NCI-H1048 (cell line): Measurements from ENCODE around the gene BOLA3.
"Not testable (repeated sequence)": the region's sequence is repeated elsewhere in the genome, so short reads cannot be mapped to it uniquely, and the experiment has no call there.

Experiments
- DNase-seq: peaks from one replicate; lab custom pipeline; 2025; lab: John Stamatoyannopoulos, UW

The BOLA3 gene, protein sequence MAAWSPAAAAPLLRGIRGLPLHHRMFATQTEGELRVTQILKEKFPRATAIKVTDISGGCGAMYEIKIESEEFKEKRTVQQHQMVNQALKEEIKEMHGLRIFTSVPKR

DNA sequence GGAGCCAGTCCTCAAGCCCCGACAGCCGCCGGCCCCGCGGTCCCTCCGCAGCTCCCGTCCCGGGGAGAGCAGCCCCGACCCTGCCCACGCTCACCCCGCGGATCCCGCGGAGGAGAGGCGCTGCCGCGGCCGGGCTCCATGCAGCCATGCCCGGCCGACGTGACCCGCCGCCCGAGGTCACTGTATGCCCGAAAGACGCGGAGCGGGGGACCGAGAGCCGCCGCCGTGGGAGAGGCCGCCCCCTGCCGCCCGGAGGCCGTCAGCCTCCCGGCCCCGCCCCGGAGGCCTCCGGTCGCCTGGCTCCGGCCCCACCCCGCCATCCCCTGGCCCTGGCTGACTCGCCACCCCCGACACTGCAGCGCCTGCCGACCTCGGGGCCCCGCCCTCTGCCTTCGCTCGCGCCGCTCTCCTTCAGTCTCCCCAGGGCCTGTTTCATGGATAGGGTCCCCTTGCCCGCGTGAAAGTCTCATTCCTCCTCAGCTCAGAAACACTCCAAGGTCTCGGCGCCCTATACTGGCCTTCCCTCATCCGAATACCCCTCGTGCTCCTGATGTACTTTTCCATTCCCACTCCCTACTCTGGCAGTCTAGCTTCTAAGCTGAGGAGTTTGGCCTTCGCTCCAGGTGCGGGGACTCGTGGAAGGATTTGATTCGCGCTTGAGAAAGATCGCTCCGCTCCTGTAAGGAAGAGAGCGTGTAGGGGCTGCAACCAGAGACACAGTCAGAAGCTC is at the start of gene BOLA3:
Gene BOLA3 (minus strand): TSS at position 186 of the 730 bp plus-strand sequence. CDS start 38 bp downstream, at position 148.
- peak; percentile 23 for DNase-seq

- DNase-seq = no peak
Observed at GRCh38 chr2:74197049-74197448, 49.3 kb upstream of the BOLA3 start.

- DNase-seq = no peak
Observed at GRCh38 chr2:74194799-74195198, 47.1 kb upstream of the BOLA3 start.

GRCh38 chr2:74191596-74192380 is 44.1 kb upstream of the BOLA3 start:
- no peak for DNase-seq

GRCh38 chr2:74188696-74189095 is 41.0 kb upstream of the BOLA3 start:
- no peak for DNase-seq

DNA sequence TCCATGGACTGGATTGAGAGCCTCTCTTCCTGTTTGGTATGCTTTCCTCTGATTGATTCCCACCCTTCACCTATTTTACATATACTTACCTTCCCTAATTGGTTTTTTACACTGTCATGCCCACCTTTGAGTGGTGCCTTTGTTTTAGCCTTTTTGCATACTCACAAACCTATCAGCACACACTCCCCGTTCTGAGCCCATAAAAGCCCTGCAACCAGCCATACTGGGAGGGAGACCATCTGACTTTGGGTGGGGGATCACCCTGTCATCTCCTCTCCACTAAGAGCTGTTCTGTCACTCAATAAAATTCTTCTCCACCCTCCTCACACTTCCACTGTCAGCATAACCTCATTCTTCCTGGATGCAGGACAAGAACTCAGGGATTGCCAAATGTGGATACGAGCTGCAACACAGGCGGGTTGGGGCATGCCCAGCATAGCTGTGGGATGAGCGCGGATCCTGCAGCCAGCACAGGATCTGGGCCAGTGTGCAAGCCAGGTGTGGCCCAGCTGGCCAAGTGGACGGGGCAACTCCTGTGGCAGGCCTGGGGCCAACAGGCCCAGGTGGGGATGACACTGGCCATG is 40.4 kb upstream of the BOLA3 start:
- no peak for DNase-seq

DNA sequence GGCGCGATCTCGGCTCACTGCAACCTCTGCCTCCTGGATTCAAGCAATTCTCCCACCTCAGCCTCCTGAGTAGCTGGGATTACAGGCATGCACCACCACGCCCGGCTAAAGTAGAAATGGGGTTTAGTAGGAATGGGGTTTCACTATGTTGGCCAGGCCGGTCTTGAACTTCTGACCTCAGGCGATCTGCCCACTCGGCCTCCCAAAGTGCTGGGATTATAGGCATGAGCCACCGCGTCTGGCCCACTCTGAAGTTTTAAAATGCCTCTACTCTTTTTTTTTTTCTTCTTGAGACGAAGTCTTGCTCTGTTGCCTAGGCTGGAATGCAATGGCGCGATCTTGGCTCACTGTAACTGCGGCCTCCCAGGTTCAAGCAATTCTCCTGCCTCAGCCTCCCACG is 39.0 kb upstream of the BOLA3 start:
- not testable (repeated sequence) for DNase-seq

- no peak for DNase-seq
Observed at GRCh38 chr2:74186038-74186437, 38.3 kb upstream of the BOLA3 start.

- no peak for DNase-seq
Observed at GRCh38 chr2:74183878-74184277, 36.2 kb upstream of the BOLA3 start.

- no peak for DNase-seq
Observed at GRCh38 chr2:74181739-74182138, 34.0 kb upstream of the BOLA3 start.

DNA sequence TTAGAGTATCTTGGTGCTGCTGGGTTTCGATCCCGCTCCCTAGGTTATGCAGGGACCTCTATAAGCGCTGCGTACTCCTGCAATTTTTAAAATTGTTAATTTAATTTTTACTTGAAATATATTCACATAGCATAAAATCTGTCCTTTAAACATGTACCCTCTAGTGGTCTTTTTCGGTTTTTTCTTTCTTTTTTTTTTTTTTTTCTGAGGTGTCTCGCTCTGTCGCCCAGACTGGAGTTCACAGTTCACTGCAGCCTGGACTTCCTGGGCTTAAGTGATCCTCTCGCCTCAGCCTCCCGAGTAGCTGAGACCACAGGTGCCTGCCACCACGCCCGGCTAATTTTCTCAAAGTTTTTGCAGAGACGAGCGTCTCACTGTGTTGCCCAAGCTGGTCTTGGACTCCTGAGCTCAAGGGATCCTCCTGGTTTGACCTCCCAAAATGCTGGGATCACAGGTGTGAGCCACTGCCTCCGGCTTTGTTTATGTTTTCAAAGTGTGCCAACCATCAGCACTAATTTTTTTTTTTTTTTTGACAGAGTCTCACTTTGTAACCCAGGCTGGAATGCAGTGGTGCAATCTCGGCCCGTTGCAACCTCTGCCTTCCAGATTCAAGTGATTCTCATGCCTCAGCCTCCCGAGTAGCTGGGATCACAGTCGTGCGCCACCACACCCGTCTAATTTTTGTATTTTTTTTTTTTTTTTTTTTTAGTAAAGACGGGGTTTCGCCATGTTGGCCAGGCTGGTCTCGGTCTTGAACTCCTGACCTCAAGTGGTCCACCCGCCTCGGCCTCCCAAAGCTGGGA is 31.6 kb upstream of the BOLA3 start:
- no peak for DNase-seq

DNA sequence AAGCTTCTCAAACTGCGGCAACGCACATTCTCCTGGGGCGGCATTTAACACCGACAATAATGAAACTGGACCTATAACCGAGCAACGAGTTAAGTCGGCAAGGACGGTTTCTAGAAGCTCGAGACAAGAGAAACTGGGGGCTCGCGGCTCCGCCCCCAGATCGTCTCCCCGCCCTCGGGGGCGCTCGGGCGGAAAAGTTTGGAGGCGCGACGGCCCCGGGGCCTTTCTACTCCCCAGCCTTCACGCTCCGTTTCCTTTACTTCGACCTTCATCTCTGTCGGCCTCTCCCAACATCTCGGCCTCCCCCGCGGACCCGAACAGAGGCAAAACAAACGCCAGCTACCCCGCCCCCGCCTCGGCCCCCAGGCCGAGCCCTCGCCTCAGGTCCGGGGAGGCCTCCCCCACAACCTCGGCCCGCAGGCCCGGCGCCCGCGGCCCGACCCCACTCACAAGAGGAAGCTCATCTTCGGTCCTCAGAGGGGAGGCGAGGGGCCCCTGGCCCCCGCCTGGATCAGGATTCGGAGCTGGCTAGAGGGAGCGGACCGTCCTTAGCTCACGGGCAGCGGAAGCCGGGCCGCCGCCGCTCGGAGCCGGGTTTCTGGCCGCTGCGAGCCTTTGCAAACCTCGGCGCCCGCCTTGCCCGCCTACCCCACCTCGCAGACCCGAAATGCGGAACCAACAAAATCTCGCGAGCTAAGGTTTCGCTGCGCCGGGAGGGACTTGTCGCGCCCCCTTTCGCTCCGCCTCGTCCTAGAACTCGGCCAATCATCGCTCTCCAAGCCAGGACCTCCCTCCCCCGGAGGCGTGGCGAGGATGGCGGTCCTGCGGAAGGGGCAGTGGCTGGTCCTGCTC is 30.7 kb upstream of the BOLA3 start, which contains the start of gene MOB1A:
Gene MOB1A (minus strand): TSS at position 669 of the 852 bp plus-strand sequence. CDS start 205 bp downstream, at position 464.
- peak; percentile 95 for DNase-seq

GRCh38 chr2:74177696-74178095 is 30.0 kb upstream of the BOLA3 start:
- no peak for DNase-seq

- no peak for DNase-seq
Observed at GRCh38 chr2:74174909-74175308, 27.2 kb upstream of the BOLA3 start.

GRCh38 chr2:74168739-74169138 is 21.0 kb upstream of the BOLA3 start:
- DNase-seq = no peak

GRCh38 chr2:74164761-74165160 is 17.0 kb upstream of the BOLA3 start:
- DNase-seq = no peak

GRCh38 chr2:74162951-74163350 is 15.2 kb upstream of the BOLA3 start:
- no peak for DNase-seq

- no peak for DNase-seq
Observed at GRCh38 chr2:74155830-74156229, 8.1 kb upstream of the BOLA3 start.

DNA sequence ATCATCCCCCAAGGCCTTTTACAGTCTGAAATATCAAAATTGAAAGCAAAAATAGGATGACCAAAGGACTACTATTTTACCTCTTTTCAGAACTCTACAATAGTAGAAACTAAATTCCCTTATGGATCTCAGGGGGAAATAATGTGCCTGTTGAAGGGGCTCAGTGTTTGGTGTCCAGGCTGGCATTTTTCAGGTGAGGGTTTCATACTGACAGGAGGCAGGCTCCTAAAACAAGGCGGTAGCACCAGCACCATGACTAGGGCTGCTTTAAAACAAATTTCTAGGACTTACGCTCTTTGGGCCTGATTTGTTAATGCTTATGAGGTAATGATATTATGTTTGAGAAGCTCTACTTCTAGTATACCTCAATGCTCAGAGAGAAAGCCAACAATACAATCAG is 5.2 kb upstream of the BOLA3 start:
- no peak for DNase-seq

DNA sequence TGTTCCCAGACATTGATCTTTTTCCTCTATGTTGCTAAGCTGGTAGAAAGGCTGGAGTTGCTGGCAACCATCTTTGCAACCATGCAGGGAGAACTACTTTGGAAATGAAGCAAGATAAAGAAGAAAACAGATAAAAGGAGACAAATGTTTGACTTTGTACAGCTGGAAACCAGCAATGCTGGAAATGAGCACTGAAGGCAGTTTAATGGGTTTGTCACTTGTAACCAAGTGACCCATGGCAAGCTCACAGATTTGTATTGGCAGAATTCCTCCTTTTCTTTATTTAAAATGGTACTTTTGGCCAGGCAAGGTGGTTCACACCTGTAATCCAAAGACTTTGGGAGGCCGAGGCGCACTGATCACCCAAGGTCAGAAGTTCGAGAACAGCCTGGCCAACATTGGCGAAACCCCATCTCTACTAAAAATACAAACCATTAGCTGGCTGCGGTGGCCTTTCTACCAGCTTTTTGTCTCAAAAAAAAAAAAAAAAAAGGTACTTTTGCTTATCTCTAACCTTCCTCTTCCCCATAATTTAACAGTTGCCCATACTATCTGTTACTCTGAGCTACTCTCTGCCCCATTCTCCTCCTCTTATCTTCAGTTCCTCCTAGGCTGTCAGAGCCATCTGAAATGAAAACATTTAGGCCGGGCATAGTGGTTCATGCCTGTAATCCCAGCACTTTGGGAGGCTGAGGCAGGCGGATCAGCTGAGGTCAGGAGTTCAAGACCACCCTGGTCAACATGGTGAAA is 2.0 kb upstream of the BOLA3 start:
- no peak for DNase-seq
